Activated T-helper 1 cell treated with Interleukin-2 at 50 U/mL for 16 hours (primary cell): ENCODE data around the gene CFAP46.

Experiments
- DNase-seq: peaks from one replicate; pipeline ENCODE4 v3.0.0-alpha.2; 2020; ENCODE audit warnings: low read depth

Gene CFAP46

DNA sequence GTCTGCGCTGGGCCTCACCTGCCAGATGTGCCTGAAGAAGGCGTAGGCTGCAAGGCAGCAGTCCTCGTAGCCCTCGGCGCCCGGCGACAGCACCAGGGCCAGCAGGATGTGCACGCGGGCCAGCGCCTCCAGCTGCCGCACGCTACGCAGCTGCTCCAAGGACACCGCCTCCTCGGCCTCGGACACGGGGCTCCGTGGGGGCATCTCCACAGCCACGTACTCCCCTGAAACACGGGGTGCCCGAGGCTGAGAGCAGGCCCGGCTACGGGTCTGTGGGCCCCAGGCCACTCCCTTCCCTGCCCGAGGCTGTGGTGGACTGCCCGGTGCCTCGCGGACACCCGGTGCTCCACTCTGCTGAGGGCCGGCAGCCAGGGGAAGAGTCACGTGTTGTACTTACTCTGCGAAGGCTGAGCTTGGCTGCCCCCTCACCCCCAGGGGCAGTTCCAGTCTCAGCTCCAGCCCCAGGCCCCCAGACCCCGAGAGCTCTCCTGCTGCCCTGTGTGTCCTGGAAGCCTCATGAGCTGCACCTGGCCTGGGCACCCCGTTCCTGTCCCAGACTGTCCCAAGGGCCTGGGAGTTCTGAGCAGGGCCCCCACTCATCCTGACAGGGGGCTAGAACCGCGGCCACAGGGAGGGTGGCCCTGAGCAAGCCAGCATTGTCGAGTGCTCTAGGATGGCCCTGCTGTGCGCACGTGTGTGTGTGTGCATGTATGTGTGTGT is 62.8 kb downstream of the CFAP46 start:
- no peak for DNase-seq

DNA sequence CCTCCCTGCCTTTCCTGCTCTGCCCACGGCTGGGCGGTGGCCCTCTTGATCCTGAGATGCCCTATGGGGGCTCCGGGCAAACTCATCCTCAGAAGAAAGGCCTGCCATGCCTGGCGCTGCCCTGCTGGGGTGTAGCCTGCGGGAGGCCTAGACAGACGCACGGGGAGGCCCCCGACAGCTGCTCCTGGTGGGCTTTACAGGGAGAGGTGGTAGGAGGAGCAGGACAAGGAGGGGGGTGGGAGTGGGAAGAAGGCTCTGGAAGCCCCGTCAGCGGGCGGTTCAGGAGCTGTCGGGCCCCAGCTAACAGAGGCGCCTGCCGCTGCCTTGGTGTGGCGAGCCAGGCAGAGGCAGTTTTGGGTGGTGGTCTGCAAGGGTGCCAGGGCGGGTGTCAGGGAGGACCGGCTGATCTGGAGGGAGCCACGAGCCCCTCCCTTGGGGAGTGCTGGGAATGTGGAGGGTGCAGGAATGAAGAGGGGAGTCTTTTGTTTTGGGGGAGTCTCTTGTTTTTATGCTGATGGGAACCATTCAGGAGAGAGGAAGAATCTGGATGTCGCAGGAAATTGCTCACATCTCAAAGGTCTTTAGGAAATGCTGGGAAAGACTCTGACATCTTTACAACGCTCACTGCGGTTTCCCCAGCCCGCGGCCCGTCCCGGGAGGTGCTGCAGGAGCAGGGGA is 63.5 kb downstream of the CFAP46 start:
- no peak for DNase-seq

DNA sequence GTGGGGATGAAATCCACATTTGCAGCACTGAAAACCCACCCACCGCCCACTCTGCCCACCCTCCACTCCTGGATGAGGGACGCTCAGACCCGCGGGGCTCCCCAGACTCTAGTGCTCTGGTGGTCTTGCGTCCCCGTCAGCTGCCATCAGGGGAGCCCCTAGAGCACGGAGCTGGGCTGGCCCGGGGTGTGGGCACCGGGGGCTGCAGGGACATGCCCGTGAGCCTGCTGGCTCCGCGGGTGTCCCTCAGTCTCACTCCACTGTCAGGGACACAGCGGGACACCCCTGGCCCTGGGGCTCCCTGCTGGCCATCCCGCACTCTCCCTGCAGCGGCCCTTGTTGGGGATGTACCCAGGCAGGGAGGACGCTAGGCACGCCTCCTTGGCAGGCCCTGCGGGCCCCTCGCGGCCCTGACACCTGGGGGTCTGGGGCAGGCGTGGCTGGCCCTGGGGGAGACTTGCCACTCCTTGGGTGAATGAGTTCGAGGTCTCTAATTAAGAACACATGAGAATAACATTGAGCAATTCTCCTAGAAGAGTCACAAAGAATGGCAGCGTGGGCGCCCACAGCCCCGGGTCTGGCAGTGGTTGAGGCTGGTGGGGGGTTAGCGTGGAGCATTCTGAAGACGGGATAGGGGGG is 64.2 kb downstream of the CFAP46 start:
- DNase-seq = no peak

- no peak for DNase-seq
Observed at GRCh38 chr10:132877473-132877872, 64.9 kb downstream of the CFAP46 start.

DNA sequence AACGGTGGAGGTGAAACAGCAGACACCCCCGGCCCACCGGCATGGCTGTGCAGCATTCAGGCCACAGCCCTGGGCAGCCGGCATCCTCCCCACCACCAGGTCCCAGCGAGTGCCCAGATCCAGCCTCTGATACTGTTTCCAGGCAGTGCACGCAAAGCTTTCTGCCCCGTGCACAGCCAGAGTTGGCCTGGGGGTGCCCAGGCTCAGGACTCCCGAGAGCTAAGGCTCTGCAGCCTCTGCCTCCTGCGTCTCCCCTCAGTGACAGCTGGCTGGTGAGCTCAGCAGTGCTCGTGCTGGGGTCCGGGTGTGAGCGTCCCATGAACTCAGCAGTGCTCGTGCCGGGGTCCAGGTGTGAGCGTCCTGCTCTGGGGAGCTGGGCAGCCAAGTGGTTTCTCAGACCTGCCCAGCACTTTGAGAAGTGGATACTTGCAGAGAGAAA is 65.4 kb downstream of the CFAP46 start:
- no peak for DNase-seq

GRCh38 chr10:132876131-132876860 is 66.1 kb downstream of the CFAP46 start:
- DNase-seq = no peak

DNA sequence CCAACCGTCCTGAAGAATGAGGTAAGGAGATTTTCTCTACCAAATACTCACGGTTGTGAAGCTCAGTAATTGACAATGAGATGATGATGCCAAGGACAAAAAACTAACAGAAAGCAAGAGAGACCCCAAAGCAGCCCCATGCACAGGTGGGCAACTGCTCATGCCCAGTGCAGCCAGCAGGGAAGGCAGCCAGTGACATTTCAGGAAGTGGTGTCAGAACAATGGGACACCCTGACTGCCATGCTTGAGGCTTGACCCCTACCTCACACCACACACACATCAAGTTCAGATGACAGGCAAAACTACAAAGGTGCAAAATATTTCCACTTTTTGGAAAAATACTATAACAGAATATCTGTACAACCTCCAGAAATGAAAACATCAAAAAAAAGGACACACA is 66.9 kb downstream of the CFAP46 start:
- DNase-seq = no peak

DNA sequence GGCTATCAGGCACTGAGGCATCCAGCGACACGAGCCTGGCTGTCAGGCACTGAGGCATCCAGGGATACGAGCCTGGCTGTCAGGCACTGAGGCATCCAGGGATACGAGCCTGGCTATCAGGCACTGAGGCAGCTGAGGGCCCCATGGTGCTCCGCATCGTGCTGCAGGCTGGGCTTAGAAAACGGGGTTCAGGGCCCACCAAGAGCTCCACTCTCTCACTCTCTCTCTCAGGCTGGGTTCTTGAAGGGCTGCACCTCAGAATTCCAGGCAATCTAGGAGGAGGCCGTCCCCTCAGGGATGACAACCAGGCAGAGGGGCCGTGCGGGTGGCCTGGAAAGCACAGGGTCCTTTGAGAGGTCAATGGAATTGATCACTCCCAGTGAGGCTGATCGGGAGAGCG is 69.0 kb downstream of the CFAP46 start:
- no peak for DNase-seq

GRCh38 chr10:132872658-132873057 is 69.7 kb downstream of the CFAP46 start:
- no peak for DNase-seq

DNA sequence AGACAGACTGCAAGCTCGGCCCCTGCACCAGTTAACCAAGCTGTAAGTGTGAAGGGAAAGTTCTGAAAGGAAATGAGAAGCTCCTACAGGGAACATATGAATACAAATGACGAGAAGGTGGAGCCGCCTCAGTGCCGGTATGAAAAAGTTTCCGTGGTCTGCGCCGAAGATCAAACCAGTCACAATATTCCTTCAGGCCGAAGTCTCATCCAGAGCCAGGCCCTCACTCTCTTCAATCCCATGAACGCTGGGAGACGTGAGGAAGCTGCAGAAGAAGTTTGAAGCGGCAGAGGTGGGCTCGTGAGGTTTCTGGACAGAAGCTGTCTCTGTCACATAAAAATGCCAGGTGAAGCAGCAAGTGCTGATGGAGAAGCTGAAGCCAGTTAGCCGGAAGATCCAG is 71.9 kb downstream of the CFAP46 start:
- no peak for DNase-seq

- DNase-seq = no peak
Observed at GRCh38 chr10:132869621-132870020, 72.7 kb downstream of the CFAP46 start.

DNA sequence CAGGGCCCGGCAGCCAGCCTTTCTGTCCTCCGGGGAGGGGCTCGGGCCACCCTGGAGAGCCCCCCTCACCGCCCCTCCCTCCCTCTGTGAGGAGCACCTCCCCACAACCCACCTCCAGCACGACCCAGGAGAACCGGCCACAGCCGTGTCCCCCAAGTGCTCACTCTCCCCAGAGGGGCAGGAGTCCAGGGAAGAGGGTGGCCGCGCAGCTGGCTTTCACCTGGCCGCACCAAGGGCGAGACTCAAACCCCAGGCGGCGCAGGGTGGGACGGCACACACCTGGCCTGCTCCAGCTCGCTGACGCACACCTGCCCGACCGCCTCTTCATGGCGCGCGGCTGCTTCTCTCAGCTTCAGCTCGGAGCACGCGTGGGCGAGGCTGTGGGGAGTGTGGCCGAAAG is 73.4 kb downstream of the CFAP46 start:
- no peak for DNase-seq

DNA sequence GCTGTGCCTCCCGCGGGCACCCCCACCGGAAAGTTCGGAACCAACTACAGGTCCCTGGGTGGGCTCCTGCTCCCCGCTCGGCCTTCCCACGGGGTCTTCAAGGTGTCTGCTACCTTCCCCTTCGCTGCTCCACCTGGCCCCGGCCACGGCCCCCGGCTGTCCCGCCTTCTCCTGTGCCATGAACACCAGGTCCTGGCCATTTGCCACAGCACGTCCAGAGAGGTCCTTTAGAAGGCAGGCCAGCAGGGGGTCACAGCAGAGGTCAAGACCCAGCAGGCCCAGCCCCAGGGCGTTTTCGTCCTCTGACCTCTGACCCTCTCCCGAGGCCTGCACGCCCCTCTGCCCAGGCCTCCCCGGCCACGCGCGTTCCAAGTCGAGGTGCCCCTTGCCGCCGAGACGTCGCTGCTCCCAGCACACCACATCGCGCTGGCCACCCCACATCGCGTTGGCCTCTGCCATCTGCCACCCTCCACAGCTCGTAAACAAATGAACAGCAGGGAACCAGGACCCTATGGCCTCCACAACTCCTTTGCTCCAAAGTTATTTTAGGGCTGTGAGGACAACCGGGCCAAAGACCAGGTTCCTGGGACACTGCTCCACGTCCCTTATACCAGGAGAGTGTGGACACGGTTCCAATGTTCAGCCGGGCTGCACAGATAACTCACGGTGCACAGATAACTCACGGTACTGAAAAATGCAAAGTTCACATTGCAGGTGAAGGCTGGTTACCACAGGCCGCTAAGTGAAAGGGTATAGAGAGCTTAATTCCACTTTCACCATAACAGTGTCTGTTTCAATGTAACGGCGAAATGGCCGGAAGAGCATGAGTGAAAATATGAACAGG is 74.3 kb downstream of the CFAP46 start:
- DNase-seq = no peak

GRCh38 chr10:132866601-132867381 is 75.6 kb downstream of the CFAP46 start:
- DNase-seq = no peak

GRCh38 chr10:132865851-132866600 is 76.3 kb downstream of the CFAP46 start:
- DNase-seq = no peak

DNA sequence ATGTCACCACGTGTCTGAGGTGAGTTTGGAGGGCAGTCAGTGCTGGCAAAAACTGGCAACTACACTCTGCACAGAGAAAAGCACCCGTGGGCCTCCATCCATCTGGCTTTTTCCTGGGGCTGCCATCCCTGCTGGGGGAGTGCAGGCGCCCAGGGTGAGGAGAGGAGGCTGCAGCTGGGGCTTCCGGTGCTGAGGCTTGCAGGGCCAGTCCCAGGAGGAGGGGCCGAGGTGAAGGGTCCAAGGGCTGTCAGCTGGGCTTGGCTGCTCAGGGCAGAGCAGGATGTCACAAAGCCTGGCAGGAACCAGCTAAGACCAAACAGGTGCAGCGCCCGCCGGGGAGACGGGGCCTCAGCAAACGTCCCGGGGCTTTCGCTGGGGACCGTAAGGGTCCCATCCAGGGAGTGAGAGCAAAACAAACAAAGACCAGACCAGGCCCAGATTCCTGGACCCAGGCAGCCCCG is 77.2 kb downstream of the CFAP46 start:
- no peak for DNase-seq

DNA sequence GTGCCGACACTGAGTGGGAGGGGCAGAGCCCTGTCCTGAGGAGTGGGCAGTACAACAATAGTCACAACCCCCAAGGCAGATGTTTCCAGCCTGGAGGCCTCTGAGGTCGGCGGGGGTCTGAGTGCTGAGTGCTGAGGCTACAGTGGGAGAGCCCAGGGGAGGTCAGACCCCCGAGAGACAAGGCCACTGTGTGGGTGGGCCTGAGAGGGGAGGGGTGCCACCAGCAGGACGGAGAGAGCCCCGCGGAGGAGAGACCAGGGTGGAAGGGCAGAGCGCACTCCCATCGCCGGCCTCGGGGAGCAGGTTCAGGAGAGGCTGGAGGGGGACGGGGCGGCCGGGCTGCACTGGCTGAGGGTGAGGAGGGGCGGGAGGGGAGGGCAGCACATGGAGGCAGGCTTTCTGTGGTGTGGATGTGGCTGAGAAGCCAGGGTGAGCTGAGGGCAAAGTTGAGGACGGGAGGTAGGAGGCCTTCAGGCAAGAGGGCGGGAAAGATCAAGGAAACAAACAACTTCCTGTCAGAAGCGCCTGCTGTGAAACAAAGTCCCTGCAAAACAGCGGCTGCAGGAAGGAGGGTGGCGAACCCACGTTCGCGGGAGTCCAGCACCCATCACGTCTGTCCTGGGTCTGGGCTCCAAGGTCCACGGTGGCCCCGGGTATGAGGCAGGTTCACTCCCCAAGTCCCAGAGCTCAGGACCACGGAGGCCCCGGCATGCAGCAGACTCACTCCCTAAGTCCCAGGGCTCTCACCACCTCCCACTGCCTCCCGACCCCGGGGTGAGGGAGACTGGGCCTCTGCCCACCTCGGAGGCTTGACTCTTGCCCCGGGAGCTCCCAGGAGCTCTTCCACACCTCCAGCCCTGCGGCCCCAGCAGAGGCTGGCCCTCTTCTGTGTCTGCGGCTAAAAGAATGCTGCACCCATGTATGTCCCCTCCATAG is 79.6 kb downstream of the CFAP46 start:
- DNase-seq = no peak

DNA sequence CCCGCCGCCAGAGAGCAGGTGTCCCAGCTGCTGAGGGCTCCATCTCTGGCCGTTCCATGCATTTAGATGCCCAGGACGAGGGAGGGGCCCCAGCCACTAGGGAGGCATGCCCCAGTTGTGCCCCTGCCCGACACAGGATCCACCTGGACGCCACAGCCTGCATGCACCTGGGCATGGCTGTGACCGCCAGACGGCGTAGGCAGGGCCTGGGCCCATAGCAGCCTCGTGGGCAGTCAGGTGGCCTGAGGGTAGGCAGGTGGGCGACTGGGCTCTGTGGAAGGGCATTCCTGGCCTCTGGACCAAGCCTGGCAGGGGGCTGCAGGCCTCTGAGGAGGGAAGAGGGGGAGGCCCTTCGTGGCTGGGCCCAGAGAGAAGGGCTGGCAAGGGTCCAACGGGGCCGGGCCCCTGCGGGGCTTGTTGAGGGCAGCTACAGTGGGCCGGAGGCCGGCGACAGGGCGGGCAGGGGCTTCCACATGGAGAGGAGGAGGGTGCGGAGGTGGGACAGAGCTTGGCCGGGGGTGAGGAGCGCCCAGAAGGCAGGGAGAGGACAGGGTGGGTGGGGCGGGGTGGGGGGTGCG is 80.4 kb downstream of the CFAP46 start:
- no peak for DNase-seq
